SHP77 treated with DMSO at 0.1 percent for 48 hours (cell line): ENCODE data around the gene VSNL1.
A peak's percentile ranks its signal among the peaks of the same experiment; 100 is the strongest.

Source experiments
- DNase-seq: peaks from one replicate; lab custom pipeline; 2025; lab: John Stamatoyannopoulos, UW

VSNL1 gene

GRCh38 chr2:17646081-17646554, 105.6 kb downstream of the VSNL1 start:
- DNase-seq = peak; percentile 28

GRCh38 chr2:17646838-17647701, 106.6 kb downstream of the VSNL1 start:
- no peak for DNase-seq

- DNase-seq = no peak
Measured at GRCh38 chr2:17648581-17648980, 108.1 kb downstream of the VSNL1 start.

- no peak for DNase-seq
Measured at GRCh38 chr2:17649026-17649425, 108.5 kb downstream of the VSNL1 start.

- DNase-seq = no peak
Measured at GRCh38 chr2:17652681-17653394, 112.3 kb downstream of the VSNL1 start.

- DNase-seq = no peak
Measured at GRCh38 chr2:17657759-17658158, 117.3 kb downstream of the VSNL1 start.

- DNase-seq = no peak
Measured at GRCh38 chr2:17658251-17658843, 117.9 kb downstream of the VSNL1 start.

- DNase-seq = no peak
Measured at GRCh38 chr2:17660219-17660618, 119.7 kb downstream of the VSNL1 start.

GRCh38 chr2:17661460-17661859, 121.0 kb downstream of the VSNL1 start:
- no peak for DNase-seq

- DNase-seq = no peak
Measured at GRCh38 chr2:17662723-17663122, 122.2 kb downstream of the VSNL1 start.

GRCh38 chr2:17664534-17664933, 124.0 kb downstream of the VSNL1 start:
- DNase-seq = no peak

- no peak for DNase-seq
Measured at GRCh38 chr2:17667898-17668297, 127.4 kb downstream of the VSNL1 start.

GRCh38 chr2:17672583-17673317, 132.3 kb downstream of the VSNL1 start:
- no peak for DNase-seq

- DNase-seq = no peak
Measured at GRCh38 chr2:17674817-17675216, 134.3 kb downstream of the VSNL1 start.

GRCh38 chr2:17680119-17680518, 139.6 kb downstream of the VSNL1 start:
- no peak for DNase-seq

GRCh38 chr2:17682098-17682857, 141.8 kb downstream of the VSNL1 start:
- no peak for DNase-seq

- no peak for DNase-seq
Measured at GRCh38 chr2:17683981-17684380, 143.5 kb downstream of the VSNL1 start.

GRCh38 chr2:17688600-17688999, 148.1 kb downstream of the VSNL1 start:
- no peak for DNase-seq

- DNase-seq = no peak
Measured at GRCh38 chr2:17689010-17689409, 148.5 kb downstream of the VSNL1 start.

- DNase-seq = no peak
Measured at GRCh38 chr2:17690776-17691175, 150.3 kb downstream of the VSNL1 start.
